B cell (primary cell): ENCODE measurements around the gene HBB. TPM values are rescaled to one million over a fixed set of nuclear protein-coding genes. Genes with fewer than 3 reads are reported as not detected.
"Not testable (repeated sequence)": the region's sequence is repeated elsewhere in the genome, so short reads cannot be mapped to it uniquely, and the experiment has no call there.

Experiments used
- ATAC-seq: fragments of 200-7000 bp; cut with Tn5 transposase; one replicate; pipeline ENCODE4 v1.10.0; 2021; ENCODE audit warnings: low read depth, mild to moderate bottlenecking, moderate number of reproducible peaks, moderate library complexity
- CTCF ChIA-PET: fragments of 350-600 bp; sonication (Branson Sonifier 250); formaldehyde crosslinking; loops from one replicate; lab custom pipeline; 2021; ENCODE audit warnings: antibody characterized with exemption, inconsistent platforms; lab: Charles Lee
- POLR2A ChIA-PET: fragments of 350-600 bp; sonication (Branson Sonifier 250); formaldehyde crosslinking; loops from one replicate; lab custom pipeline; 2021; ENCODE audit warnings: antibody characterized with exemption; lab: Charles Lee
- DNase-seq: peaks from one replicate; pipeline ENCODE4 v3.0.0; 2013
- H2AFZ ChIP-seq: 2 replicates; pipeline ENCODE4 v1.6.1; 2012; ENCODE audit warnings: mild to moderate bottlenecking, low read depth, low read length; ENCODE audit not compliant: insufficient read depth, poor library complexity, severe bottlenecking
- H3K27ac ChIP-seq, 2 donors: 1 replicate in 1 of 2; 2 replicates in 1 of 2; pipeline ENCODE4 v1.5.1; 2012 to 2013; ENCODE audit warnings: low read length in 2 of 2, mild to moderate bottlenecking in 2 of 2, moderate library complexity in 1 of 2
- H3K27me3 ChIP-seq, 4 experiments: fragments of 200-600 bp in 1 of 4; sonication (generic) in 1 of 4; replicated peaks in 1 of 4; 1 replicate in 2 of 4; 2 replicates in 2 of 4; pipeline versions ENCODE4 v1.6.1 to v1.7.0; 2013 to 2016; ENCODE audit warnings: low read length in 3 of 4, mild to moderate bottlenecking in 2 of 4, mixed read lengths in 1 of 4, moderate library complexity in 1 of 4; ENCODE audit not compliant: insufficient read depth in 4 of 4, control insufficient read depth in 3 of 4; ENCODE audit errors: control extremely low read depth in 1 of 4
- H3K36me3 ChIP-seq, 2 experiments: replicated peaks in 1 of 2; 1 replicate in 1 of 2; 2 replicates in 1 of 2; pipeline versions ENCODE4 v1.6.1 to v1.7.1; 2013; ENCODE audit warnings: low read length in 1 of 2; ENCODE audit not compliant: insufficient read depth in 2 of 2, control insufficient read depth in 1 of 2; ENCODE audit errors: control extremely low read depth in 1 of 2, extremely low read depth in 1 of 2
- H3K4me1 ChIP-seq, 2 donors: fragments of 200-600 bp in 1 of 2; sonication (generic) in 1 of 2; 1 replicate in 1 of 2; 2 replicates in 1 of 2; pipeline versions ENCODE4 v1.5.1 to v1.6.1; 2013 to 2017; ENCODE audit warnings: low read length in 2 of 2; ENCODE audit not compliant: control insufficient read depth in 2 of 2, insufficient read depth in 2 of 2
- H3K4me2 ChIP-seq: replicated peaks from 2 replicates; pipeline ENCODE3; 2012; ENCODE audit warnings: mild to moderate bottlenecking, low read depth, low read length; ENCODE audit not compliant: poor library complexity, severe bottlenecking
- H3K4me3 ChIP-seq, 5 experiments: fragments of 200-600 bp in 1 of 5; sonication (generic) in 1 of 5; 1 replicate in 3 of 5; 2 replicates in 2 of 5; pipeline versions ENCODE4 v1.5.1 to v1.7.0; 2011 to 2016; ENCODE audit warnings: low read length in 4 of 5, mild to moderate bottlenecking in 4 of 5, low read depth in 2 of 5, control low read depth in 1 of 5, moderate library complexity in 1 of 5; ENCODE audit not compliant: insufficient read depth in 1 of 5; ENCODE audit errors: control extremely low read depth in 1 of 5, extremely low read depth in 1 of 5
- H3K79me2 ChIP-seq: fragments of 200-600 bp; sonication (generic); one replicate; pipeline ENCODE4 v1.6.0; 2016; ENCODE audit warnings: low read length; ENCODE audit not compliant: control insufficient read depth, insufficient read depth
- H3K9ac ChIP-seq: fragments of 200-600 bp; sonication (generic); 2 replicates; pipeline ENCODE4 v1.6.1; 2017; ENCODE audit warnings: mild to moderate bottlenecking, low read length, moderate library complexity
- H3K9me3 ChIP-seq, 3 donors: one replicate each; pipeline versions ENCODE4 v1.6.1 to v1.7.1; 2013; ENCODE audit warnings: low read length in 2 of 3; ENCODE audit not compliant: control insufficient read depth in 2 of 3, insufficient read depth in 1 of 3; ENCODE audit errors: control extremely low read depth in 1 of 3
- H4K20me1 ChIP-seq: 2 replicates; pipeline ENCODE4 v1.6.0; 2012; ENCODE audit warnings: mild to moderate bottlenecking, low read length; ENCODE audit not compliant: insufficient read depth, control insufficient read depth, poor library complexity, severe bottlenecking
- H3K27ac Mint-ChIP-seq: one replicate; pipeline ENCODE4 v1.8.0; 2021; ENCODE audit warnings: mixed read lengths
- H3K27me3 Mint-ChIP-seq: one replicate; pipeline ENCODE4 v1.8.0; 2021; ENCODE audit warnings: mixed read lengths
- H3K4me1 Mint-ChIP-seq: one replicate; pipeline ENCODE4 v1.8.0; 2021; ENCODE audit warnings: mixed read lengths
- H3K4me3 Mint-ChIP-seq: one replicate; pipeline ENCODE4 v1.8.0; 2021; ENCODE audit warnings: mixed read lengths
- H3K9me3 Mint-ChIP-seq: one replicate; pipeline ENCODE4 v1.8.0; 2022; ENCODE audit warnings: mixed read lengths; ENCODE audit not compliant: insufficient read depth
- EZH2 ChIP-seq: IDR thresholded peaks from 2 replicates; pipeline ENCODE4 v1.6.1; 2012; ENCODE audit warnings: borderline replicate concordance, low read depth, mild to moderate bottlenecking, moderate library complexity, low read length; ENCODE audit not compliant: insufficient read depth, poor library complexity, severe bottlenecking
- WGBS: methylation state at CpG from one replicate; pipeline ENCODE4 v1.1.5; 2013; ENCODE audit warnings: missing lambda C conversion rate; ENCODE audit not compliant: insufficient coverage; 5-methylcytosine and 5-hydroxymethylcytosine counted together
- intact Hi-C: fragments of 100-400 bp; cut with micrococcal nuclease; formaldehyde crosslinking; loops from one replicate; pipeline ENCODE4 v1.10.0; 2022
- polyA plus RNA-seq: library from polyadenylated mRNA; depleted of rRNA; stranded (reverse); fragments of >200 nt; gene quantifications from 2 replicates; pipeline ENCODE4 v1.2.3, GENCODE V29; 2012
- total RNA-seq, 2 donors: library from RNA; stranded (reverse); fragments of 120-200 nt in 1 of 2; gene quantifications; 1 replicate in 1 of 2; 2 replicates in 1 of 2; pipeline versions ENCODE4 v1.2.3 to v1.2.4, GENCODE V29; 2013 to 2022
- TF ChIP-seq, protein P1 (sequence below): fragments of 200-600 bp; IDR thresholded peaks from one replicate; pipeline ENCODE4 v1.8.0; 2022; ENCODE audit warnings: antibody characterized with exemption, mild to moderate bottlenecking

HBB gene
- total and polyA plus RNA-seq, 2 donors (not counting 1 experiment from before 2014, with no cell fraction given): 69.7 to 385 TPM

DNA sequence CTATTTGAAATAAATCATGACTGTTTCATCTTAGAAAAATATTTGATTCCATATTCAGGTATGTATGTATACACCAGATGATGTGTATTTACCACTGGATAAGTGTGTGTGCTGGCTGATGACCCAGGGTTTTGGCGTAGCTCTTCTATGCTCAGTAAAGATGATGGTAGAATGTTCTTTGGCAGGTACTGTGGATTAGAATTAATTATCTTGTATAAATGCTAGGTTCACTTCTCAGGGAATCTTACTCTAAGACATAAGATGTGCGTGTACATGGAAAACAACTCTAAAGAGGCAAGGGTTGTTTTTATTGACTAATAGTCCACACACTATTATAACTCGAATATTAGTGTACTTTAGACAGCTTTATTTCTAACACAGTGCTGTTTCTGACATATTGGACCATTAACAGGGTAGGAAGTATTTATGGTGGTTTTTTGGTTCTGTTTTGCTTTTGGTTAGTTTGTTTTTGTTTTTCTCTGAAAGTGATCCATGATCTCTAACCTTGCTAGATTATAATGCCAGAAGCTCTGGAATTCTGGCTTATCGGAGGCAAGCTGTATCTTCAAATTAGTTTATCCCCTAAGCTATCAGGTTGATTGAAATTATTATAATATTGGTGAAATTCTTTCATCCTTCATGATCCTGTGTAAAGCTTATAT, 23.8 kb upstream of the HBB start:
- CTCF ChIA-PET: no interaction called here
- Histone ChIP-seq H3K4me3 (no peak overlapping the region), H3K9me3 (no peaks in the 10 kb centered on the region), H4K20me1 (no peaks in the 10 kb centered on the region), H2AFZ (no peak overlapping the region), H3K27ac (no peak overlapping the region), H3K36me3 (no peaks in the 10 kb centered on the region), H3K79me2 (no peaks in the 10 kb centered on the region), H3K27me3 (no peaks in the 10 kb centered on the region), H3K4me1 (no peaks in the 10 kb centered on the region), H3K4me2 (no peak overlapping the region), H3K9ac (no peak overlapping the region)
- POLR2A ChIA-PET: no interaction called here
- no CpG with 5 or more reads among the region's 4 CpGs for WGBS
- intact Hi-C loops: no loop called here
- no peak overlapping the region for H3K4me3 Mint-ChIP-seq
- TF ChIP-seq, protein P1, sequence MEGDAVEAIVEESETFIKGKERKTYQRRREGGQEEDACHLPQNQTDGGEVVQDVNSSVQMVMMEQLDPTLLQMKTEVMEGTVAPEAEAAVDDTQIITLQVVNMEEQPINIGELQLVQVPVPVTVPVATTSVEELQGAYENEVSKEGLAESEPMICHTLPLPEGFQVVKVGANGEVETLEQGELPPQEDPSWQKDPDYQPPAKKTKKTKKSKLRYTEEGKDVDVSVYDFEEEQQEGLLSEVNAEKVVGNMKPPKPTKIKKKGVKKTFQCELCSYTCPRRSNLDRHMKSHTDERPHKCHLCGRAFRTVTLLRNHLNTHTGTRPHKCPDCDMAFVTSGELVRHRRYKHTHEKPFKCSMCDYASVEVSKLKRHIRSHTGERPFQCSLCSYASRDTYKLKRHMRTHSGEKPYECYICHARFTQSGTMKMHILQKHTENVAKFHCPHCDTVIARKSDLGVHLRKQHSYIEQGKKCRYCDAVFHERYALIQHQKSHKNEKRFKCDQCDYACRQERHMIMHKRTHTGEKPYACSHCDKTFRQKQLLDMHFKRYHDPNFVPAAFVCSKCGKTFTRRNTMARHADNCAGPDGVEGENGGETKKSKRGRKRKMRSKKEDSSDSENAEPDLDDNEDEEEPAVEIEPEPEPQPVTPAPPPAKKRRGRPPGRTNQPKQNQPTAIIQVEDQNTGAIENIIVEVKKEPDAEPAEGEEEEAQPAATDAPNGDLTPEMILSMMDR: no peak
- no peak for TF ChIP-seq EZH2
- H3K9me3 Mint-ChIP-seq: no peaks in the 10 kb centered on the region
- no peak for ATAC-seq
- H3K27me3 Mint-ChIP-seq: peaks cover 13% of the 10 kb centered on the region
- H3K4me1 Mint-ChIP-seq: no peaks in the 10 kb centered on the region
- no peak overlapping the region for H3K27ac Mint-ChIP-seq
- DNase-seq: no peak

DNA sequence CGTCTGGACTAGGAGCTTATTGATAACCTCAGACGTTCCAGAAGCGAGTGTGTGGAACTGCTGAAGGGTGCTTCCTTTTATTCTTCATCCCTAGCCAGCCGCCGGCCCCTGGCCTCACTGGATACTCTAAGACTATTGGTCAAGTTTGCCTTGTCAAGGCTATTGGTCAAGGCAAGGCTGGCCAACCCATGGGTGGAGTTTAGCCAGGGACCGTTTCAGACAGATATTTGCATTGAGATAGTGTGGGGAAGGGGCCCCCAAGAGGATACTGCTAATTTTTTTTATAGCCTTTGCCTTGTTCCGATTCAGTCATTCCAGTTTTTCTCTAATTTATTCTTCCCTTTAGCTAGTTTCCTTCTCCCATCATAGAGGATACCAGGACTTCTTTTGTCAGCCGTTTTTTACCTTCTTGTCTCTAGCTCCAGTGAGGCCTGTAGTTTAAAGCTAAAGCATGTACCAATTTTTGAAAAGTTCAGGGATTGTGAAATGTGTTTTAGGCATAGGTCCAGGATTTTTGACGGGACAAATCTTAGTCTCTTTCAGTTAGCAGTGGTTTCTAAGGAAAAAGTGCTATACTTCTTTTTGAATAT, 23.0 kb upstream of the HBB start, which contains the start of gene HBG1:
HBG1 (minus strand) TSS at position 51 of the 590 bp plus-strand sequence. CDS start 53 bp downstream, outside the sequence.
- H3K9me3 ChIP-seq, H3K27ac ChIP-seq, H3K79me2 ChIP-seq, H3K36me3 ChIP-seq, H3K4me1 ChIP-seq, ATAC-seq, H3K27ac Mint-ChIP-seq, H2AFZ ChIP-seq, H3K9ac ChIP-seq, H3K27me3 ChIP-seq, H3K4me3 ChIP-seq, CTCF ChIA-PET, H3K4me2 ChIP-seq, H4K20me1 ChIP-seq, H3K4me1 Mint-ChIP-seq, intact Hi-C loops, DNase-seq, H3K9me3 Mint-ChIP-seq, POLR2A ChIA-PET, H3K4me3 Mint-ChIP-seq: not testable (repeated sequence)
- H3K27me3 Mint-ChIP-seq: peaks cover 15% of the 10 kb centered on the region
- WGBS: 100% methylated on average over 1 of the region's 9 CpGs

DNA sequence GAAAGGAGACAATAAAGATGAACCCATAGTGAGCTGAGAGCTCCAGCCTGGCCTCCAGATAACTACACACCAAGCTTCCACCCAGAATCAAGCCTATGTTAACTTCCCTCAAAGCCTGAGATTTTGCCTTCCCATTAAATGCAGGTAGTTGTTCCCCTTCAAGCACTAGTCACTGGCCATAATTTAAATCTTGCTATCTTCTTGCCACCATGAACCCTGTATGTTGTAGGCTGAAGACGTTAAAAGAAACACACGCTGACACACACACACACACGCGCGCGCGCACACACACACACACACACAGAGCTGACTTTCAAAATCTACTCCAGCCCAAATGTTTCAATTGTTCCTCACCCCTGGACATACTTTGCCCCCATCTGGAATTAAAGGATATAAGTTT, 21.6 kb upstream of the HBB start:
- DNase-seq, H3K4me3 ChIP-seq, H3K4me1 Mint-ChIP-seq, ATAC-seq, H3K9me3 Mint-ChIP-seq, H3K9me3 ChIP-seq, H3K4me2 ChIP-seq, H3K27ac Mint-ChIP-seq, H4K20me1 ChIP-seq, H3K4me1 ChIP-seq, intact Hi-C loops, H3K27me3 ChIP-seq, H3K4me3 Mint-ChIP-seq, H3K9ac ChIP-seq, H3K36me3 ChIP-seq, H3K27ac ChIP-seq, H3K79me2 ChIP-seq, CTCF ChIA-PET, H2AFZ ChIP-seq, POLR2A ChIA-PET: not testable (repeated sequence)
- no CpG with 5 or more reads among the region's 7 CpGs for WGBS
- H3K27me3 Mint-ChIP-seq: peaks cover 21% of the 10 kb centered on the region
